H1 (cell line): ENCODE measurements around the gene ABCD2.
A peak's percentile ranks its signal among the peaks of the same experiment; 100 is the strongest.

Experiments
- ATF3 ChIP-seq: IDR thresholded peaks from 2 replicates; pipeline ENCODE4 v1.6.1; 2011; ENCODE audit warnings: low read depth, mild to moderate bottlenecking, low read length; ENCODE audit not compliant: insufficient read depth
- BCL11A ChIP-seq, 2 experiments: IDR thresholded peaks; one replicate each; pipeline ENCODE4 v1.6.1; 2011; ENCODE audit warnings: low read depth in 2 of 2, low read length in 2 of 2, mild to moderate bottlenecking in 2 of 2
- CEBPB ChIP-seq: IDR thresholded peaks from 2 replicates; pipeline ENCODE4 v1.6.1; 2012; ENCODE audit warnings: low read depth, low read length
- CTCF ChIP-seq, 3 experiments: IDR thresholded peaks; 1 replicate in 2 of 3; 2 replicates in 1 of 3; pipeline versions ENCODE4 v1.5.1 to v1.6.1; 2011; ENCODE audit warnings: low read length in 3 of 3, mild to moderate bottlenecking in 3 of 3, inconsistent platforms in 2 of 3, low read depth in 1 of 3, moderate library complexity in 1 of 3; ENCODE audit not compliant: insufficient read depth in 1 of 3; ENCODE audit errors: control extremely low read depth in 1 of 3
- PHF8 ChIP-seq: fragments of 200-600 bp; sonication (generic); conservative IDR thresholded peaks from 2 replicates; pipeline ENCODE4 v1.7.1; 2012; ENCODE audit warnings: low read depth, mild to moderate bottlenecking, inconsistent platforms, low read length, moderate library complexity
- POLR2A ChIP-seq, 2 experiments: IDR thresholded peaks; 1 replicate in 1 of 2; 2 replicates in 1 of 2; pipeline ENCODE4 v1.6.1; 2011; ENCODE audit warnings: low read depth in 2 of 2, low read length in 2 of 2, mild to moderate bottlenecking in 2 of 2; ENCODE audit errors: control extremely low read depth in 1 of 2
- SIX5 ChIP-seq: IDR thresholded peaks from 2 replicates; pipeline ENCODE4 v1.6.1; 2011; ENCODE audit warnings: mild to moderate bottlenecking, low read depth, low read length
- TAF1 ChIP-seq: IDR thresholded peaks from 2 replicates; pipeline ENCODE4 v1.6.1; 2011; ENCODE audit warnings: mild to moderate bottlenecking, low read depth, low read length
- TEAD4 ChIP-seq: IDR thresholded peaks from 2 replicates; pipeline ENCODE4 v1.6.1; 2012; ENCODE audit warnings: low read depth, low read length, inconsistent platforms, mixed read lengths

DNA sequence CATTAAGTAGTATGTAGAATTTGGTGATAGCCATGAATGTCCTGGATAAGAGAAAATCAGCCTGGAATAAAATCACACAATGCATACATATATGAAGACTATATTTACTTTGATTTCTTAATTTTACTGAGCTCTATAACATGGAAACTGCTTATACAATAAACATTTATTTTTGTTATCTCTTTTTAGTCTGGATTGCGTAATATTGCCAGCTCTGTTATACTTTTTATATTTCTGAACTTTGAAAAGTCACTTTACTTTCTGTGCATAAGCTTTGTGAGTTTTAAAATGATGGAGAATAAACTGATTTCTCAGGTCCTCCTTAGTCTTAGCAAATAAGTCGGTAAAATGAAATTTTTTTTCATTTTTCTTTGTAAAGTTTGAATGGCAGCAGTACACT, 19.2 kb upstream of the ABCD2 start:
- TF ChIP-seq PHF8, result no peak
- no peak for TF ChIP-seq POLR2A (IDR thresholded peaks at IDR 0.05; ENCODE audit: control extremely low read depth in 1 of 2, low read depth in 2 of 2, low read length in 2 of 2)
- no peak for TF ChIP-seq TAF1
- no peak for TF ChIP-seq CTCF (IDR thresholded peaks at IDR 0.05; ENCODE audit: control extremely low read depth in 1 of 3, insufficient read depth in 1 of 3, low read depth in 1 of 3, low read length in 3 of 3)
- no peak for TF ChIP-seq TEAD4
- no peak for TF ChIP-seq ATF3
- TF ChIP-seq BCL11A (IDR thresholded peaks at IDR 0.05; ENCODE audit: low read depth in 2 of 2, low read length in 2 of 2), result no peak
- no peak for TF ChIP-seq SIX5
- TF ChIP-seq CEBPB, result peak; percentile 89
